Measurements from ENCODE around the gene KCNH2.

DNA sequence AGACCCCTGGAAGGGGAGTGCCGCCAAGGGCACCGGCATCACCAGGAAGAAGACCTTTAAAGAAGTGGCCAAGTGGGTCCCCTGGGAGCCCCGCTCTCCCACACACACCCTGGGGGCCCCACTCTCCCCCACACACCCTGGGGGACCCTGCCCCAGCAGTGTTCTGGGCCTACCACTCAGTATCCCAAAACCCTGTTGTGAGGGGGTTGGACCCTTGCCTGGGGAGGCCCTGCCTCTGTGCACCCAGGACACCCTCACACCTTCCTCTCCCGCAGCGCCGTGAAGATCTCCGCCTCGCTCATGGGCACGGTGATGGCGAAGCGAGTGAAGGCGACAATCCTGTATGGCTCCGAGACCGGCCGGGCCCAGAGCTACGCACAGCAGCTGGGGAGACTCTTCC lies 23.4 kb upstream of the KCNH2 start:
- TF ChIP-seq, protein P1, sequence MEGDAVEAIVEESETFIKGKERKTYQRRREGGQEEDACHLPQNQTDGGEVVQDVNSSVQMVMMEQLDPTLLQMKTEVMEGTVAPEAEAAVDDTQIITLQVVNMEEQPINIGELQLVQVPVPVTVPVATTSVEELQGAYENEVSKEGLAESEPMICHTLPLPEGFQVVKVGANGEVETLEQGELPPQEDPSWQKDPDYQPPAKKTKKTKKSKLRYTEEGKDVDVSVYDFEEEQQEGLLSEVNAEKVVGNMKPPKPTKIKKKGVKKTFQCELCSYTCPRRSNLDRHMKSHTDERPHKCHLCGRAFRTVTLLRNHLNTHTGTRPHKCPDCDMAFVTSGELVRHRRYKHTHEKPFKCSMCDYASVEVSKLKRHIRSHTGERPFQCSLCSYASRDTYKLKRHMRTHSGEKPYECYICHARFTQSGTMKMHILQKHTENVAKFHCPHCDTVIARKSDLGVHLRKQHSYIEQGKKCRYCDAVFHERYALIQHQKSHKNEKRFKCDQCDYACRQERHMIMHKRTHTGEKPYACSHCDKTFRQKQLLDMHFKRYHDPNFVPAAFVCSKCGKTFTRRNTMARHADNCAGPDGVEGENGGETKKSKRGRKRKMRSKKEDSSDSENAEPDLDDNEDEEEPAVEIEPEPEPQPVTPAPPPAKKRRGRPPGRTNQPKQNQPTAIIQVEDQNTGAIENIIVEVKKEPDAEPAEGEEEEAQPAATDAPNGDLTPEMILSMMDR (IDR thresholded peaks at IDR 0.05), result no peak
- no peak for TF ChIP-seq POLR2A (IDR thresholded peaks at IDR 0.05)
- TF ChIP-seq POLR2AphosphoS5 (IDR thresholded peaks at IDR 0.05), result no peak
